ENCODE measurements around the gene EZR.
"Not testable (repeated sequence)": the region's sequence is repeated elsewhere in the genome, so short reads cannot be mapped to it uniquely, and the experiment has no call there.

The EZR gene

GRCh38 chr6:158843751-158844683 is 24.8 kb upstream of the EZR start:
- H3K27ac ChIP-seq, result no peak overlapping the region
- no peak for DNase-seq (ENCODE audit: low read depth, low spot score)

DNA sequence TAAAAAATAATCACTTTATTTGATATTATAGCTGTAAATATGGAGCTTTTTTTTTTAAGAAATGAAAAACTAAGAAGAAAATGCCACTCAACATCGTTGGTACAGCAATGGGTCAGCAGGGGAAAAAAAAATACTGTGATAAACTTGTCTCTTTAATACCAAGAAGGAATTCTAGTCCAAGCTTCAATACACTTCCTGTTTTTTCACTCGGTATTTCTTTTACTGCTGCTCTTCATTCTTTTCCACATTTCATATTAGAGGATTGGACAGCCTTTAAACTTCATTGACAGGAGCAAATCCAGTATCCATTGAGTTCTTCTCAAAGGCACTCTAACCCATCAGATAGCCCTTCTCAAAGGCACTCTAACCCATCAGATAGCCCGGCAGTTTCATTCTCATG is 22.2 kb upstream of the EZR start:
- H3K27ac ChIP-seq, result no peak overlapping the region
- DNase-seq (ENCODE audit: low read depth, low spot score), result no peak

DNA sequence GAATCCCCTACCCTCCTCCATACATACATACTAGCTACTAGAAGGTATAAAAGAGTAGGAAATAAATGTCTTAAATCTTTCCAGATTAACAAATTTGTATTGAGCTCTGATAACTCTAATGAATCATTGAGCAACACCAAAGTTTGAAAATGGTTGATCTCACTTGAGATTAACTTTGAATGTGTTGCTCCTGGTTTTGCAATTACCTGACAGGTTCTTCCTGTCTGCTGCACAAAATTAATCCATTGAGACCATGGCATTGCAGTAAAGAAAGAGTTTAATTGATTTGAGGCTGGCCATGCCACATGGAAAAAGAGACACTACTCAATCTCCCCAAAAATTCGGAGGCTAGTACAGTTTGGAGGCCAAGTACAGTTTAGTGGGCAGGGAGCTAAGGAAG is 21.3 kb upstream of the EZR start:
- no peak for DNase-seq (ENCODE audit: low read depth, low spot score)
- no peak overlapping the region for H3K27ac ChIP-seq

- no peak overlapping the region for H3K27ac ChIP-seq
- DNase-seq (ENCODE audit: low read depth, low spot score), result no peak
These were observed 20.6 kb upstream of the EZR start for GRCh38 chr6:158839796-158840195.

DNA sequence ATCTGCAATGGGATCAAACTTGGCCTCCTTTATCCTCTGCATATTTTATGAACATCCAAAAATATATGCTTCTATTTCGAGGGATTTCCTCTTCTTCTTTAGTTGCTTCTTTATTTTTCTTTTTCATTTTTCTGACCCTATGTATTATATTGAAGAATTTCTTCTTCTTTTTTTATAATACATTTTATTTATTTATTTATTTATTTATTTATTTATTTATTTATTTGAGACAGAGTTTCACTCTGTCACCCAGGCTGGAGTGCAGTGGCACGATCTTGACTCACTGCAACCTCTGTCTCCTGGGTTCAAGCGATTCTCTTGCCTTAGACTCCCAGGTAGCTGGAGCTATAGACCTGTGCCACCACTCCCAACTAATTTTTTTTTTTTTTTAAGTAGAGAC is 19.6 kb upstream of the EZR start:
- DNase-seq (ENCODE audit: low read depth, low spot score), result not testable (repeated sequence)
- peak overlapping the region; percentile 39 for H3K27ac ChIP-seq

DNA sequence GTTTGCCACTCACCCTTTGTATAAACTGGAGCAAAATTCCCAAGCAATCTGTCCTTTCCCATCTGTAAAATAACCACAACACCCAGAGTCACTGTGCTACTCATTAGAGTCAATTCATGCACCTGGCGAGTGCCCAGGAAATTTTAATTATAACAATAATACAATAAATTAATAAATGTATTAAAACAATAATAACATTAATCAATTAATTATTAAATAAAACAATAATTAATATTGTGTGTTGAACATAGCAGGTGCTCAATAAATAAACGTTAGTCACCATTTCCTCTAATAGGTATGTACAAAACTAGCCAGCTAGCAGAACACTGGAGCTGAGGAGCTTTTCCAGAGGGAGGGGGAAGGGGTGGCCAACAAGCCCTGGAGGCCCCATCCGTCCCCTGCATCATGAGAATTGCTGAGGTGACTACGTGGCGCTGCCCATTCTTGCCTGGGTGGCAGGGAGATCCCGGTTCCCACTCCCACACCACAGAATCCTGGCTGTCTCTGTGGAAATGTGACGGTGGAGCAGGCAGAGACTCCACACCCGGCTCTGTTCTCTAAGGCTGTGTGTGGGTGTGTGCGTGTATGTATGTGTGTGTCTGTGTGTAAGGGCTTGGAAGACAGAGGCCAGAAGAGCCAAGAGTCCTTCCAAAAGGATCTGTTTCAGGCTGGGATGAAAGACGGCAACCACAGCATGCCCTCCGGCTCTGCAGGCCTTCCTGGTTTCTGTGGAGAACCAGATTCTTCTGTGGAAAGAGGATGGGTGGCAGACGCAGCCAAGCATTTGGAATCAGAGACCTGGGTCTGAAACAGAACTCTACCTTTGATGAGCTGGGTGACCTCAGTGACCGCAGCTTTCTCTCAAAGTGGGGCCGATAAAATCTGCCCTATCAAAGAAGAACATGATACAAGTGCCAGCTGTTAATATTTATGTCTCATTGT is 18.8 kb upstream of the EZR start:
- H3K27ac ChIP-seq, result peak overlapping the region; percentile 39

GRCh38 chr6:158836625-158837311 is 17.6 kb upstream of the EZR start:
- H3K27ac ChIP-seq, result no peak overlapping the region
- no peak for DNase-seq (ENCODE audit: low read depth, low spot score)

More for the DNA sequence above, 18.8 kb upstream of the EZR start:
- no peak for DNase-seq (ENCODE audit: low read depth, low spot score)

GRCh38 chr6:158835616-158836221 is 16.6 kb upstream of the EZR start:
- no peak for DNase-seq (ENCODE audit: low read depth, low spot score)
- H3K27ac ChIP-seq, result no peak overlapping the region

DNA sequence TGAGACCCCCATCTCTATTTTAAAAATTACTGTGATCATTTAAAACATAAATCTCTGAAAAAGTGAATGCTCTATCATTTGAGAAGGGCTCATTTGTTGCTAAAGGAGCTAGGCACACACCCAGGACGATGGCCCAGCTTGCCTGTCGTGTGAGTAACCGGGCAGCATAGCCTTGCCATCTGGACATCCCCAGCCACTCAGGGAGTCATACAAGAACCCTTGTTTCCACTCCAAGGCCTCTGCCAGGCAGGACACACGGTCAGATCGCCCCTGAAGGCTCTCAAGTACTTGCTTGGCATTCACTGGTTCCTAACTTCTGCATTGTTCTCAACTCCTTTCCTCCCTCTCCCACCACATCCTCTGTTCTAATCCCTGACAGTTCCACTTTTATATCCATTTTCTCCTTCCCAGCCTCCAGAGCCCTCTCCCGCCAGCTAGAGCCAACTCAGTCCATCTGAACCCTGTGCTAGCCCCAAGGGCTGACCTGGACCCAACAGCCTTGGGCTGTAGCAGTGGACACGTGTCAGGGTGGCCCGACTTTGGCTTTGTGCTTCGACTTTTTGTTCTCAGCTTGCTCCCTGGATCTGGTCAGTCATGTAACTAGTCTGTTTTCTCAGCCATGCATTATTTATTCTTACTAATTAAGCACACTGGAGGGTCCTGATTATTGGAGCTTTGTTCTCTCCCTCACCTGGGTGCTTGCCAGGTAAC is 15.7 kb upstream of the EZR start:
- DNase-seq (ENCODE audit: low read depth, low spot score), result no peak
- H3K27ac ChIP-seq, result no peak overlapping the region

DNA sequence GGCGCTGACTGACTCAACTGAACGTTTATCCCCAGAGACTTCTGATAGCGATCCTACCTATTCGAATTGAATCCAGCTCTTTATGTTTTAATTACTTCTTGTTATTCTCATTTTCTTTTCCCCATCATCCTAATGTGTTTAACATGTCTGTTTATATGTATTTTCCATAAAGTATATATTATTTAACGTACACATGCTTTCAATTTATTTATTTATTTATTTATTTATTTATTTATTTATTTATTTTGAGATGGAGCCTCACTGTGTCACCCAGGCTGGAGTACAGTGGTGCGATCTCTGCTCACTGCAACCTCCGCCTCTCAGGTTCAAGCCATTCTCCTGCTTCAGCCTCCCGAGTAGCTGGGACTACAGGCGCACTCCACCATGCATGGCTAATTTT is 13.6 kb upstream of the EZR start:
- not testable (repeated sequence) for H3K27ac ChIP-seq; DNase-seq (ENCODE audit: low read depth, low spot score)

GRCh38 chr6:158832026-158832425 is 12.9 kb upstream of the EZR start:
- H3K27ac ChIP-seq, result no peak overlapping the region
- DNase-seq (ENCODE audit: low read depth, low spot score), result no peak

GRCh38 chr6:158831571-158831970 is 12.4 kb upstream of the EZR start:
- DNase-seq (ENCODE audit: low read depth, low spot score), result no peak
- H3K27ac ChIP-seq, result no peak overlapping the region

GRCh38 chr6:158830736-158831135 is 11.6 kb upstream of the EZR start:
- DNase-seq (ENCODE audit: low read depth, low spot score), result no peak
- H3K27ac ChIP-seq, result no peak overlapping the region

- DNase-seq (ENCODE audit: low read depth, low spot score), result no peak
- no peak overlapping the region for H3K27ac ChIP-seq
These were observed 9.6 kb upstream of the EZR start for GRCh38 chr6:158828807-158829206.

DNA sequence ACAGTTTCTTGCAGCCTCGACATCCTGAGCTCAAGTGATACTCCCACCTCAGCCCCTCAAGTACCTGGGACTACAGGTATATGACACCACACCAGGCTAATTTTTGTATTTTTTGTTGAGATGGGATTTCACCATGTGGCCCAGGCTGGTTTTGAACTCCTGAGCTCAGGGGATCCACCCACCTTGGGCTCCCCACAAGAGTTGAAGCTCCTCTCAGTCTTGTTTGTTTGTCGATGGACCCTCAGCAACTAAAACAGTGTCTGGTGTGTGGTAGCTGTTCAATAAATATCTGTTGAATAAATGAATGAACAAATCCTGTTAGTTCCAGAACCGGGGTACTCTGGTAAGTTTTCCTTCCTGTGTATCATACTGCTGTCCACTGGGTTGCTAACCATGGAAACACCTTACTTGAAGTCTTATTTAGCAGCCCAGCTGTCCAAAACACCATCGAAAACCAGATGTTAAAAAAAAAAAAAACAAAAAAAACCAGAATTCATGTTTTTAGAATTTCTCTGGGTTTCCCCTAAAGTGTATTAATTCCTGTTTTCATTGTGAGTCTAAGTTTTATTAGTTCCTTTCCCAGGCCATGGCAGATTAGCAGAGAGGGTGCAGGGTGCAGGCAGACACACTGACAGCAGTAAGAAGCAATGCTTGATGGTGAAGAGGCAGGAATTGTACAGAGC is 7.8 kb upstream of the EZR start:
- DNase-seq (ENCODE audit: low read depth, low spot score), result no peak

GRCh38 chr6:158825951-158826306 is 6.8 kb upstream of the EZR start:
- DNase-seq (ENCODE audit: low read depth, low spot score), result no peak
- H3K27ac ChIP-seq, result no peak overlapping the region

More for the DNA sequence above, 7.8 kb upstream of the EZR start:
- no peak overlapping the region for H3K27ac ChIP-seq

GRCh38 chr6:158825038-158825950 is 6.1 kb upstream of the EZR start:
- H3K27ac ChIP-seq, result no peak overlapping the region
- DNase-seq (ENCODE audit: low read depth, low spot score), result no peak

- not testable (repeated sequence) for H3K27ac ChIP-seq; DNase-seq (ENCODE audit: low read depth, low spot score)
These were observed 4.4 kb upstream of the EZR start for GRCh38 chr6:158823616-158824015.
